SK-N-SH (cell line): ENCODE measurements around the gene ERVFRD-1. TPM values are rescaled to one million over a fixed set of nuclear protein-coding genes. Genes with fewer than 3 reads are reported as not detected.

Experiments
- CTCF ChIA-PET: fragments of 300-600, 350-600 bp; formaldehyde crosslinking; extraction: SDS; loops from one replicate; lab custom pipeline; 2021; lab: Yijun Ruan, JAX
- POLR2A ChIA-PET: fragments of 350-600 bp; sonication (Branson Sonifier 250); formaldehyde crosslinking; extraction: SDS; loops from one replicate; lab custom pipeline; 2020; ENCODE audit warnings: antibody characterized with exemption, inconsistent platforms; lab: Yijun Ruan, JAX
- DNase-seq: peaks from one replicate; pipeline ENCODE4 v3.0.0; 2012
- H2AFZ ChIP-seq: fragments of 200-600 bp; sonication (generic); 2 replicates; pipeline ENCODE4 v1.8.1; 2016; ENCODE audit warnings: antibody characterized with exemption, mild to moderate bottlenecking, low read depth
- H3F3A ChIP-seq: fragments of 200-600 bp; sonication (generic); replicated peaks from 2 replicates; pipeline ENCODE3; 2016; ENCODE audit warnings: antibody characterized with exemption, mild to moderate bottlenecking; ENCODE audit not compliant: insufficient read depth
- H3K27ac ChIP-seq, 2 experiments: fragments of 200-500 bp in 1 of 2; fragments of 200-600 bp in 1 of 2; sonication (Bioruptor generic) in 1 of 2; sonication (generic), shearing (Covaris generic) in 1 of 2; 2 replicates each; pipeline versions ENCODE4 v1.5.1 to v1.6.1; 2014 to 2016; ENCODE audit warnings: low read depth in 2 of 2, inconsistent platforms in 1 of 2, low read length in 1 of 2, mild to moderate bottlenecking in 1 of 2, mixed read lengths in 1 of 2
- H3K27me3 ChIP-seq: fragments of 200-600 bp; sonication (generic), shearing (Covaris generic); 2 replicates; pipeline ENCODE4 v1.6.1; 2016; ENCODE audit warnings: mixed run types; ENCODE audit not compliant: insufficient read depth
- H3K36me3 ChIP-seq, 2 experiments: fragments of 200-500 bp in 1 of 2; fragments of 200-600 bp in 1 of 2; sonication (Bioruptor generic) in 1 of 2; sonication (generic) in 1 of 2; replicated peaks in 1 of 2; 2 replicates each; pipeline versions ENCODE3 to v1.5.1; 2014 to 2016; ENCODE audit warnings: low read length in 1 of 2, mild to moderate bottlenecking in 1 of 2; ENCODE audit not compliant: insufficient read depth in 2 of 2, control insufficient read depth in 1 of 2
- H3K4me1 ChIP-seq, 2 experiments: fragments of 200-500 bp in 1 of 2; fragments of 200-600 bp in 1 of 2; sonication (Bioruptor generic) in 1 of 2; sonication (generic), shearing (Covaris generic) in 1 of 2; 2 replicates each; pipeline versions ENCODE4 v1.5.1 to v1.6.1; 2014 to 2016; ENCODE audit warnings: low read depth in 1 of 2, low read length in 1 of 2, mixed run types in 1 of 2; ENCODE audit not compliant: insufficient read depth in 2 of 2, control insufficient read depth in 1 of 2
- H3K4me2 ChIP-seq: fragments of 200-600 bp; sonication (generic), shearing (Covaris generic); 2 replicates; pipeline ENCODE4 v1.6.1; 2017; ENCODE audit warnings: mixed run types
- H3K4me3 ChIP-seq, 2 experiments: fragments of 200-500 bp in 1 of 2; fragments of 200-600 bp in 1 of 2; sonication (Bioruptor generic) in 1 of 2; sonication (generic), shearing (Covaris generic) in 1 of 2; 2 replicates each; pipeline versions ENCODE4 v1.5.1 to v1.8.1; 2014 to 2016; ENCODE audit warnings: low read depth in 2 of 2, inconsistent platforms in 1 of 2, low read length in 1 of 2, mild to moderate bottlenecking in 1 of 2, mixed read lengths in 1 of 2, moderate library complexity in 1 of 2
- H3K79me2 ChIP-seq: fragments of 200-600 bp; sonication (generic); 2 replicates; pipeline ENCODE4 v1.8.1; 2017; ENCODE audit warnings: mild to moderate bottlenecking; ENCODE audit not compliant: insufficient read depth
- H3K9ac ChIP-seq: fragments of 200-600 bp; sonication (generic); 2 replicates; pipeline ENCODE4 v1.6.1; 2017; ENCODE audit warnings: mixed run types
- H3K9me2 ChIP-seq: fragments of 200-600 bp; sonication (generic); 2 replicates; pipeline ENCODE4 v1.6.1; 2017; ENCODE audit warnings: mixed run types
- H3K9me3 ChIP-seq: fragments of 200-600 bp; sonication (generic); 2 replicates; pipeline ENCODE4 v1.6.1; 2017; ENCODE audit warnings: mixed run types, mild to moderate bottlenecking, moderate library complexity
- H4K20me1 ChIP-seq: fragments of 200-600 bp; sonication (generic); 2 replicates; pipeline ENCODE4 v1.6.1; 2017; ENCODE audit warnings: mild to moderate bottlenecking, mixed run types; ENCODE audit not compliant: insufficient read depth
- CHD2 ChIP-seq: fragments of 150-350 bp; IDR thresholded peaks from 2 replicates; pipeline ENCODE4 v1.6.1; 2018; ENCODE audit warnings: low read length; ENCODE audit not compliant: partially characterized antibody
- CTCF ChIP-seq: fragments of 200-600 bp; sonication (generic); IDR thresholded peaks from 2 replicates; pipeline ENCODE4 v1.6.1; 2017; ENCODE audit warnings: antibody characterized with exemption, mild to moderate bottlenecking, moderate library complexity
- EZH2phosphoT487 ChIP-seq: fragments of 200-600 bp; sonication (generic); IDR thresholded peaks from 2 replicates; pipeline ENCODE4 v1.6.1; 2017; ENCODE audit warnings: low read depth, mixed run types, mild to moderate bottlenecking, antibody characterized with exemption, moderate library complexity, borderline replicate concordance
- GABPA ChIP-seq: IDR thresholded peaks from 2 replicates; pipeline ENCODE4 v1.4.0; 2012; ENCODE audit warnings: low read depth, mild to moderate bottlenecking
- IRF3 ChIP-seq: fragments of 150-350 bp; IDR thresholded peaks from 2 replicates; pipeline ENCODE4 v1.6.1; 2016; ENCODE audit warnings: mild to moderate bottlenecking, low read depth, low read length
- JUND ChIP-seq: IDR thresholded peaks from 2 replicates; pipeline ENCODE4 v1.4.0; 2012
- MEF2A ChIP-seq: IDR thresholded peaks from 2 replicates; pipeline ENCODE4 v1.4.0; 2012; ENCODE audit warnings: low read depth, borderline replicate concordance
- NFIC ChIP-seq: IDR thresholded peaks from 2 replicates; pipeline ENCODE4 v1.4.0; 2012; ENCODE audit warnings: borderline replicate concordance
- RCOR1 ChIP-seq: fragments of 150-350 bp; IDR thresholded peaks from 2 replicates; pipeline ENCODE4 v1.6.1; 2017; ENCODE audit warnings: antibody characterized with exemption, low read length
- USF1 ChIP-seq: IDR thresholded peaks from 2 replicates; pipeline ENCODE4 v1.4.0; 2012; ENCODE audit warnings: low read depth, borderline replicate concordance
- USF2 ChIP-seq: fragments of 150-350 bp; IDR thresholded peaks from 2 replicates; pipeline ENCODE4 v1.6.1; 2017; ENCODE audit warnings: antibody characterized with exemption, low read length, low read depth, borderline replicate concordance
- YY1 ChIP-seq: IDR thresholded peaks from 2 replicates; pipeline ENCODE4 v1.4.0; 2012; ENCODE audit warnings: low read depth, mild to moderate bottlenecking
- ZBTB33 ChIP-seq: IDR thresholded peaks from 2 replicates; pipeline ENCODE4 v1.4.0; 2012; ENCODE audit warnings: low read depth, borderline replicate concordance
- WGBS: methylation state at CpG from one replicate; pipeline ENCODE4 v1.1.6; 2017; ENCODE audit warnings: low lambda C conversion rate; 5-methylcytosine and 5-hydroxymethylcytosine counted together
- polyA plus RNA-seq, 3 experiments: library from polyadenylated mRNA; depleted of rRNA; stranded (reverse); fragments of >200 nt; gene quantifications; 2 replicates each; pipeline ENCODE4 v1.2.3, GENCODE V29; 2012

ERVFRD-1 gene
- polyA plus RNA-seq, 1 of the 3 experiments (the other 2 are of a cell fraction) = not detected

GRCh38 chr6:11160199-11160598 is 48.7 kb upstream of the ERVFRD-1 start:
- 70% methylated on average over 1 of the region's 1 CpG for WGBS
- Histone ChIP-seq H3K9ac (no peak overlapping the region), H3K36me3 (no peaks in the 10 kb centered on the region), H3K79me2 (no peaks in the 10 kb centered on the region), H3K9me3 (0 out of 2 replicates have a peak, but pooled peaks cover 13% of the 10 kb centered on the region), H2AFZ (no peak overlapping the region), H3K4me2 (no peak overlapping the region), H3F3A (peaks cover 26% of the 10 kb centered on the region), H3K27me3 (no peaks in the 10 kb centered on the region), H3K4me3 (no peak overlapping the region), H3K9me2 (no peaks in the 10 kb centered on the region), H4K20me1 (no peaks in the 10 kb centered on the region), H3K27ac (peak overlapping the region; percentile 72 to 73; a peak in 3 of 4 replicates), H3K4me1 (peaks cover 4 to 10% of the 10 kb centered on the region in 2 experiments; a peak in 2 of 4 replicates)
- no peak for TF ChIP-seq EZH2phosphoT487
- no peak for TF ChIP-seq YY1
- TF ChIP-seq CHD2 = no peak
- no peak for TF ChIP-seq GABPA
- TF ChIP-seq ZBTB33 = no peak
- TF ChIP-seq MEF2A = no peak
- no peak for TF ChIP-seq JUND
- no peak for TF ChIP-seq IRF3
- no peak for TF ChIP-seq NFIC
- TF ChIP-seq CTCF = no peak
- TF ChIP-seq RCOR1 = no peak
- no peak for TF ChIP-seq USF1
- no peak for TF ChIP-seq USF2
- POLR2A ChIA-PET = no interaction called here
- CTCF ChIA-PET = no interaction called here
- no peak for DNase-seq
